Hepatocyte (in vitro differentiated cells): Measurements from ENCODE around the gene ZFP64. TPM values are rescaled to one million over a fixed set of nuclear protein-coding genes. Genes with fewer than 3 reads are reported as not detected.
"Not testable (repeated sequence)": the region's sequence is repeated elsewhere in the genome, so short reads cannot be mapped to it uniquely, and the experiment has no call there.

Experiments
- DNase-seq: peaks from one replicate; pipeline ENCODE4 v3.0.0-alpha.2; 2016; ENCODE audit warnings: low spot score
- H2AFZ ChIP-seq: fragments of 200-600 bp; sonication (generic); 2 replicates; pipeline ENCODE4 v1.6.0; 2016; ENCODE audit warnings: antibody characterized with exemption, mild to moderate bottlenecking
- H3K27ac ChIP-seq: fragments of 200-600 bp; sonication (generic); 2 replicates; pipeline ENCODE4 v1.5.1; 2016; ENCODE audit warnings: mild to moderate bottlenecking
- H3K27me3 ChIP-seq: fragments of 200-600 bp; sonication (generic); 2 replicates; pipeline ENCODE4 v1.6.1; 2016
- H3K36me3 ChIP-seq: fragments of 200-600 bp; sonication (generic); replicated peaks from 2 replicates; pipeline ENCODE4 v1.5.1; 2016; ENCODE audit warnings: low read depth; ENCODE audit not compliant: insufficient read depth
- H3K4me1 ChIP-seq: fragments of 200-600 bp; sonication (generic); 2 replicates; pipeline ENCODE4 v1.5.1; 2016; ENCODE audit warnings: mild to moderate bottlenecking, moderate library complexity; ENCODE audit not compliant: insufficient read depth
- H3K4me2 ChIP-seq: fragments of 200-600 bp; sonication (generic); 2 replicates; pipeline ENCODE4 v1.6.0; 2016
- H3K4me3 ChIP-seq: fragments of 200-600 bp; sonication (generic); 2 replicates; pipeline ENCODE4 v1.5.1; 2016; ENCODE audit warnings: mild to moderate bottlenecking
- H3K79me2 ChIP-seq: fragments of 200-600 bp; sonication (generic); 2 replicates; pipeline ENCODE4 v1.6.0; 2017; ENCODE audit warnings: mild to moderate bottlenecking
- H3K9me2 ChIP-seq: fragments of 200-600 bp; sonication (generic); replicated peaks from 2 replicates; pipeline ENCODE4 v1.6.0; 2017; ENCODE audit warnings: mild to moderate bottlenecking; ENCODE audit not compliant: insufficient read depth
- H3K9me3 ChIP-seq: fragments of 200-600 bp; sonication (generic); 2 replicates; pipeline ENCODE4 v1.5.1; 2016; ENCODE audit warnings: low read depth, mild to moderate bottlenecking
- H4K20me1 ChIP-seq: fragments of 200-600 bp; sonication (generic); 2 replicates; pipeline ENCODE4 v1.6.0; 2016; ENCODE audit warnings: mild to moderate bottlenecking; ENCODE audit not compliant: insufficient read depth, poor library complexity, severe bottlenecking
- CTCF ChIP-seq: fragments of 200-600 bp; sonication (generic); IDR thresholded peaks from 2 replicates; pipeline ENCODE4 v1.5.1; 2016; ENCODE audit warnings: antibody characterized with exemption, mild to moderate bottlenecking; ENCODE audit not compliant: poor library complexity
- EZH2 ChIP-seq: fragments of 200-600 bp; sonication (generic); IDR thresholded peaks from 2 replicates; pipeline ENCODE4 v1.6.1; 2016; ENCODE audit warnings: antibody characterized with exemption, mild to moderate bottlenecking, borderline replicate concordance
- EZH2phosphoT487 ChIP-seq: fragments of 200-600 bp; sonication (generic); IDR thresholded peaks from one replicate; pipeline ENCODE4 v1.6.1; 2018; ENCODE audit warnings: antibody characterized with exemption, mild to moderate bottlenecking, low read depth, moderate library complexity; ENCODE audit not compliant: unreplicated experiment, severe bottlenecking
- WGBS: methylation state at CpG from one replicate; pipeline ENCODE4 v1.1.6; 2016; ENCODE audit warnings: low lambda C conversion rate; ENCODE audit errors: missing lambda C conversion rate; 5-methylcytosine and 5-hydroxymethylcytosine counted together
- polyA plus RNA-seq: library from polyadenylated mRNA; unstranded; fragments of >200 nt; fragmentation: Nextera tagmentation; extraction: Ambion mirVana; gene quantifications from 2 replicates; pipeline ENCODE4 v1.2.1, GENCODE V29; 2016
- total RNA-seq: library from RNA; depleted of rRNA; stranded (reverse); fragments of >200 nt; gene quantifications from 2 replicates; pipeline ENCODE4 v1.2.3, GENCODE V29; 2014

ZFP64 gene
- total and polyA plus RNA-seq, 2 experiments from 2014 or later = 9.3 to 10.0 TPM

GRCh38 chr20:52142757-52143156, 48.8 kb downstream of the ZFP64 start:
- WGBS = 88% methylated on average over 2 of the region's 2 CpGs
- no peak overlapping the region for H3K4me2 ChIP-seq
- no peak overlapping the region for H2AFZ ChIP-seq
- no peak for DNase-seq
- no peak overlapping the region for H3K4me3 ChIP-seq
- H3K36me3 ChIP-seq = no peaks in the 10 kb centered on the region
- no peaks in the 10 kb centered on the region for H3K27me3 ChIP-seq
- TF ChIP-seq EZH2 = no peak
- no peak for TF ChIP-seq EZH2phosphoT487
- TF ChIP-seq CTCF = no peak
- H3K27ac ChIP-seq = no peak overlapping the region
- H3K79me2 ChIP-seq = no peaks in the 10 kb centered on the region
- H4K20me1 ChIP-seq = no peaks in the 10 kb centered on the region
- H3K4me1 ChIP-seq = no peaks in the 10 kb centered on the region
- no peaks in the 10 kb centered on the region for H3K9me3 ChIP-seq
- H3K9me2 ChIP-seq = no peaks in the 10 kb centered on the region

- TF ChIP-seq EZH2 (no peak), EZH2phosphoT487 (no peak), CTCF (no peak)
- H2AFZ ChIP-seq = no peak overlapping the region
- no peaks in the 10 kb centered on the region for H4K20me1 ChIP-seq
- H3K4me1 ChIP-seq = no peaks in the 10 kb centered on the region
- no peaks in the 10 kb centered on the region for H3K27me3 ChIP-seq
- H3K4me2 ChIP-seq = no peak overlapping the region
- no peak overlapping the region for H3K4me3 ChIP-seq
- H3K27ac ChIP-seq = no peak overlapping the region
- no peaks in the 10 kb centered on the region for H3K79me2 ChIP-seq
- H3K9me2 ChIP-seq = no peaks in the 10 kb centered on the region
- H3K9me3 ChIP-seq = no peaks in the 10 kb centered on the region
- no peak for DNase-seq
- no peaks in the 10 kb centered on the region for H3K36me3 ChIP-seq
- 94% methylated on average over 5 of the region's 5 CpGs for WGBS
These were observed 51.6 kb downstream of the ZFP64 start for GRCh38 chr20:52139986-52140385.

- H3K4me1 ChIP-seq = no peaks in the 10 kb centered on the region
- no peaks in the 10 kb centered on the region for H3K27me3 ChIP-seq
- TF ChIP-seq EZH2phosphoT487 = no peak
- no peak for TF ChIP-seq EZH2
- no peak for TF ChIP-seq CTCF
- no peak overlapping the region for H3K4me2 ChIP-seq
- WGBS = 98% methylated on average over 4 of the region's 4 CpGs
- no peaks in the 10 kb centered on the region for H3K79me2 ChIP-seq
- no peak overlapping the region for H2AFZ ChIP-seq
- no peaks in the 10 kb centered on the region for H3K9me2 ChIP-seq
- H3K36me3 ChIP-seq = no peaks in the 10 kb centered on the region
- no peak for DNase-seq
- no peak overlapping the region for H3K27ac ChIP-seq
- no peaks in the 10 kb centered on the region for H4K20me1 ChIP-seq
- no peaks in the 10 kb centered on the region for H3K9me3 ChIP-seq
- no peak overlapping the region for H3K4me3 ChIP-seq
These were observed 53.7 kb downstream of the ZFP64 start for GRCh38 chr20:52137850-52138249.

- not testable (repeated sequence) for H3K4me3 ChIP-seq
These were observed 57.9 kb downstream of the ZFP64 start for GRCh38 chr20:52133714-52134113.

More at GRCh38 chr20:52133714-52134113, 57.9 kb downstream of the ZFP64 start:
- WGBS = 88% methylated on average over 2 of the region's 2 CpGs
- not testable (repeated sequence) for H3K27me3 ChIP-seq, H3K79me2 ChIP-seq, H3K27ac ChIP-seq, H3K9me2 ChIP-seq, H4K20me1 ChIP-seq, H3K9me3 ChIP-seq, H3K4me1 ChIP-seq, H2AFZ ChIP-seq, DNase-seq, H3K36me3 ChIP-seq, H3K4me2 ChIP-seq
